Testis (tissue), 3 donors: ENCODE results near the gene MYL7. TPM values are rescaled to one million over a fixed set of nuclear protein-coding genes. Genes with fewer than 3 reads are reported as not detected.

Source experiments
- DNase-seq: peaks from one replicate; pipeline ENCODE4 v3.0.0-alpha.2; 2019
- H3K27ac ChIP-seq, 2 donors: fragments of 200-600 bp; sonication (generic); one replicate each; pipeline ENCODE4 v1.5.1; 2019
- H3K27me3 ChIP-seq: fragments of 200-600 bp; sonication (generic); one replicate; pipeline ENCODE4 v1.5.1; 2019
- H3K36me3 ChIP-seq: fragments of 200-600 bp; sonication (generic); one replicate; pipeline ENCODE4 v1.5.1; 2017; ENCODE audit warnings: low read depth; ENCODE audit errors: missing control alignments
- H3K4me1 ChIP-seq: fragments of 200-600 bp; sonication (generic); one replicate; pipeline ENCODE4 v1.5.1; 2019
- H3K4me3 ChIP-seq, 2 donors: fragments of 200-600 bp; sonication (generic); one replicate each; pipeline ENCODE4 v1.5.1; 2017 to 2019
- H3K9me3 ChIP-seq: fragments of 200-600 bp; sonication (generic); one replicate; pipeline ENCODE4 v1.5.1; 2017
- POLR2A ChIP-seq: fragments of 450-650 bp; IDR thresholded peaks from one replicate; pipeline ENCODE4 v1.6.1; 2017; ENCODE audit warnings: antibody characterized with exemption, mild to moderate bottlenecking, moderate library complexity
- WGBS, 2 donors: methylation state at CpG; one replicate each; pipeline ENCODE4 v1.1.5; 2018; 5-methylcytosine and 5-hydroxymethylcytosine counted together
- intact Hi-C: fragments of 100-400 bp; cut with DNase I; formaldehyde crosslinking; loops from one replicate; pipeline ENCODE4 v1.15.1; 2023; ENCODE audit warnings: low total_unique reads
- polyA plus RNA-seq: library from polyadenylated mRNA; stranded (reverse); fragments of 350-450 nt; fragmentation: Illumina TruSeq; extraction: RNeasy Lipid Tissue Mini Kit (QIAGEN cat#74804); gene quantifications from one replicate; pipeline ENCODE4 v1.2.3, GENCODE V29; 2014; ENCODE audit warnings: low read depth, low replicate concordance; ENCODE audit not compliant: insufficient read depth
- total RNA-seq, 2 donors: library from RNA; depleted of rRNA; stranded (reverse); fragments of >200 nt; gene quantifications; one replicate each; pipeline ENCODE4 v1.2.3, GENCODE V29; 2016
- TF ChIP-seq, protein P1 (sequence below), 3 experiments: fragments of 450-650 bp in 2 of 3; fragments of 200-600 bp in 1 of 3; sonication (generic) in 1 of 3; IDR thresholded peaks; one replicate each; pipeline ENCODE4 v1.5.1; 2016 to 2019; ENCODE audit warnings: antibody characterized with exemption in 3 of 3, mild to moderate bottlenecking in 2 of 3, moderate library complexity in 1 of 3

Gene MYL7
- total and polyA plus RNA-seq, 3 donors from 2014 or later, result 1.5 to 1.7 TPM; not detected in 1

DNA sequence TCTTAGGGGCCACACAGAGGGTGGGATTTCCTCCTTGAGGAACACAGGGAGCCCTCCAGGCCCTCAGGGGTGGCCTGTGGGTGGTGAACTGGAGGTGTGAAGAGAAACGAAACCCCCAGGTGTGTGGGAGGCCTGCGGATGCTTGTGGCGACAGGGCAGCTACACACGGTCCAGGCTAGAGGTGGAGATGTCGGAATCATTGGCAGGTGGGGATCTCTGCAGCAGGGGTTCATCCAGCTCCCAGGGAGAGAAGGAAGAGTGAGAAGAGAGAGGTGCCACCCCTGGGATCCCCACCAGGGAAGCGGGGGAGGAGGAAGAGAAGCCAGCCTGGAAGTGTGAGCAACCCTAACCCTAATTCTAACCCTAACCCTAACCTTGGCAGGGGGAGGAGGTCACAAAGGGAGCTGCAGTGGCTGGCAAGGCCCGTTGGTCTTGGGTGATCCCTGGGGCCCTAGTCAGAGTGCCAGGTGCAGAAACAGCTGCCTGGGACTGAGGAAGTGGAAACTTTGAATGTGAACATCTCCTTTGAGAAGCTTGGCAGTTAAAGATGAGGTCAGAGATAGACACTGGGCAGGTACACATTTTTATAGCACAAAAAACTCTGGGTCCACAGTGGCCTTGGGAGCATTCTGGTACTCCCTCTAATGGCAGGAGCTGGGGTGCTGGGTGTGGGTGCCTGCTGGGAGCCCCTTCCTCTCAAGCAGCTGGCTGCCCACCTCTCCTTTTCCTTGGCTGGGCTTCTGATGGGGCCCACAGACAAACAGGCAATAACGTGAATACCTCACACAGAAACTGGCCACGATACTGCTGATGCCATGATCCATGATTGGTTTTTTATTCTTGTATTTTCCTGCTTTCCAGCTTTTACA lies 43.8 kb downstream of the MYL7 start:
- TF ChIP-seq, protein P1, sequence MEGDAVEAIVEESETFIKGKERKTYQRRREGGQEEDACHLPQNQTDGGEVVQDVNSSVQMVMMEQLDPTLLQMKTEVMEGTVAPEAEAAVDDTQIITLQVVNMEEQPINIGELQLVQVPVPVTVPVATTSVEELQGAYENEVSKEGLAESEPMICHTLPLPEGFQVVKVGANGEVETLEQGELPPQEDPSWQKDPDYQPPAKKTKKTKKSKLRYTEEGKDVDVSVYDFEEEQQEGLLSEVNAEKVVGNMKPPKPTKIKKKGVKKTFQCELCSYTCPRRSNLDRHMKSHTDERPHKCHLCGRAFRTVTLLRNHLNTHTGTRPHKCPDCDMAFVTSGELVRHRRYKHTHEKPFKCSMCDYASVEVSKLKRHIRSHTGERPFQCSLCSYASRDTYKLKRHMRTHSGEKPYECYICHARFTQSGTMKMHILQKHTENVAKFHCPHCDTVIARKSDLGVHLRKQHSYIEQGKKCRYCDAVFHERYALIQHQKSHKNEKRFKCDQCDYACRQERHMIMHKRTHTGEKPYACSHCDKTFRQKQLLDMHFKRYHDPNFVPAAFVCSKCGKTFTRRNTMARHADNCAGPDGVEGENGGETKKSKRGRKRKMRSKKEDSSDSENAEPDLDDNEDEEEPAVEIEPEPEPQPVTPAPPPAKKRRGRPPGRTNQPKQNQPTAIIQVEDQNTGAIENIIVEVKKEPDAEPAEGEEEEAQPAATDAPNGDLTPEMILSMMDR (IDR thresholded peaks at IDR 0.05), result no peak
- no peak for TF ChIP-seq POLR2A
- Histone ChIP-seq H3K4me1 (peaks cover 26% of the 10 kb centered on the region), H3K27me3 (no peaks in the 10 kb centered on the region), H3K9me3 (no peaks in the 10 kb centered on the region), H3K27ac (no peak overlapping the region), H3K4me3 (no peak overlapping the region), H3K36me3 (no peaks in the 10 kb centered on the region)
- intact Hi-C loops, result no loop called here
- DNase-seq, result no peak
- 83 to 87% methylated on average over 9 of the region's 9 CpGs for WGBS, 2 donors

DNA sequence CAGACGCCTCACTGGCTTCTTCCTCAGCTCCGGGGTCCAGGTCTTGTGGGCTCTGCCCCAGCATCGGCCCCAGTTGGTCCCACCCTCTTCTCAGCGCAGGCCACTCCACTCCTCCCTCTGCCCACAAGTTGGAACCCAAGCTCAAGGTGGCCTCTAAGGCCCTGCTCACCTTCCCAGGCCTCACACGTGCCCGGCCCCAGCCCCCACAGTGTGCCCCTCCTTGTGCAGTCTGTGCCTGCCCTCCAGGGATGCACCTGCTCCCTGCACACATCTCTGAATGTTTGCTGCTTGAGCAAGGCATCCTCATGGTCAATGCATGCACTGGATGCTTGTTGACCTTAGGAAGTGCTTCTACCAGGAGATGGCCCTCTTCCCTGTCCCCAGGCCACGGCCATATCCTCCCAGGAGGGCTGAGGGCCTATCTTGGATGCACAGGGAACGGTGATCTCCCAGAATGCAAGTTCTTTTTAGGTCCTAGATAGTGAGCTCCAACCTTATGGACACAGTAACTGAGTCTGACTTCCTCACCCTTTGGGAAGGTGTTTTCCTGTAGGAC lies 44.7 kb downstream of the MYL7 start:
- intact Hi-C loops, result no loop called here
- H3K4me3 ChIP-seq, result no peak overlapping the region
- H3K27me3 ChIP-seq, result no peaks in the 10 kb centered on the region
- 84 to 89% methylated on average over 8 of the region's 8 CpGs for WGBS, 2 donors
- no peaks in the 10 kb centered on the region for H3K9me3 ChIP-seq
- no peak for TF ChIP-seq POLR2A
- TF ChIP-seq, protein P1 (IDR thresholded peaks at IDR 0.05), result no peak
- no peaks in the 10 kb centered on the region for H3K36me3 ChIP-seq
- DNase-seq, result no peak
- peaks cover 24% of the 10 kb centered on the region for H3K4me1 ChIP-seq
- H3K27ac ChIP-seq, result no peak overlapping the region

DNA sequence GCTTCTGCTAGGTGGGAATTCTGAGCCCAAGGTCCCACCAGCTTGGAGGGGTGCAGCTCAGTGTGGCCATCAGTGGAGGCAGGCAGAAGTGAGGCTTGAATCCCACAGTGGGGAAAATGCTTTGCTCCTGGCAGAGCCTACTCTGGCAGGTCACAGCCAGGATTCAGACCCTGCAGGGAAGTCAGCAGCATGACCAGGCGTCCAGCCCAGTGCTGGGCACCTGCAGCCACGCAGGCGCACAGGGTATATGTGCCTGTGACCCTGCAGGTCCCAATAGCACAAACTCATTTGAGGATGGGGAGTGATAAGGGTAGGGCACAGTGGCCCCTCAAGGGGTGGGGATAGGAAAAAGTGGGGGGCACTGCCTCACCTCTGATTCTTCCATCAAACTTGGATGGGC lies 45.4 kb downstream of the MYL7 start:
- Histone ChIP-seq H3K27me3 (no peaks in the 10 kb centered on the region), H3K9me3 (no peaks in the 10 kb centered on the region), H3K4me1 (peaks cover 22% of the 10 kb centered on the region), H3K27ac (peak overlapping the region in 1 of 2 donors; percentile 53), H3K36me3 (no peaks in the 10 kb centered on the region), H3K4me3 (no peak overlapping the region)
- no peak for DNase-seq
- WGBS, 2 donors, result 86 to 92% methylated on average over 3 of the region's 3 CpGs
- TF ChIP-seq, protein P1 (IDR thresholded peaks at IDR 0.05), result no peak
- TF ChIP-seq POLR2A, result no peak
- intact Hi-C loops, result no loop called here

DNA sequence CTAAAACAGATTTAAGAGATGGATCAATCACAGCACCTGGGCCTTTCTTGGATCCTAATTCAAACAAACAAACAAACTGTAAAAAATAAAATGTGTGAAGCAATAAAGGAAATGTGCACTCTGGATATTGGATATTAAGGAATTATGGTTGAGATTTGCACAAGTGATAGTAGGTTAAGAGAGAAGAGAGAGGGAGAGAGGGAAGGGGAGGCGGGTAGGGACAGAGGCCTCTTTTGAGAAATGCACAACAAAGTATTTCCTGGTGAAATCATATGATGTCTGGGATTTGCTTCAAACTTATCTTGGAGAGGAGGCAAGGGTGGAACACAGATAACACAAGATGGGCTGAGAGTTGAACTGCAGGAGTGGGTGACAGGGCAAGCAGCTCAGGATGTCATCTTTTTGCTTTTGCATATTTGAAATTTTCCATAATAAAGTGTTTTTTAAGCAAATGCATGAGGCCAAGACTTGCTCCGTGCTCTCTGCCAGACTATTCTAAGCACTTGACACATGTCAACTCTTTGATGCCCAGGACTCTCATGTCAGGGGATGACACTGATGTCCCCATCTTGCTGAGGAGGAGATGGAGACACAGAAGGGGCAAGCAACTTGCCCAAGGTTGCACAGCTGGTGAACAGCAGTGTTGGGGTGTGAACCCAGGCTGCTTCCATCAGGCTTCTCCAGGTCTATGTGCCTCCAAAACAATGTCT lies 46.1 kb downstream of the MYL7 start:
- no peak overlapping the region for H3K4me3 ChIP-seq
- H3K27ac ChIP-seq, result peak overlapping the region; percentile 10 to 53
- peaks cover 18% of the 10 kb centered on the region for H3K4me1 ChIP-seq
- WGBS, 2 donors, result 39 to 53% methylated on average over 2 of the region's 2 CpGs
- no peaks in the 10 kb centered on the region for H3K27me3 ChIP-seq
- no peaks in the 10 kb centered on the region for H3K36me3 ChIP-seq
- no peak for TF ChIP-seq POLR2A
- TF ChIP-seq, protein P1 (IDR thresholded peaks at IDR 0.05), result no peak
- no peaks in the 10 kb centered on the region for H3K9me3 ChIP-seq
- intact Hi-C loops, result no loop called here
- DNase-seq, result no peak
